HepG2 (cell line): ENCODE data around the gene MAB21L1. TPM values are rescaled to one million over a fixed set of nuclear protein-coding genes. Genes with fewer than 3 reads are reported as not detected.

ENCODE experiments used
- ATAC-seq: fragments of 200-7000 bp; cut with Tn5 transposase; 3 replicates; pipeline ENCODE4 v1.9.1; 2020; ENCODE audit warnings: mild to moderate bottlenecking, moderate library complexity
- BruUV-seq: library from RNA; stranded (reverse); fragments of 400-500 nt; replicated peaks from 2 replicates; lab custom pipeline; 2021; lab: Mats Ljungman, UMichigan
- CTCF ChIA-PET: fragments of 300-600 bp; formaldehyde crosslinking; extraction: SDS; loops from one replicate; lab custom pipeline; 2021; ENCODE audit warnings: low total read pairs, inconsistent platforms, low intra/inter-chr PET ratio; lab: Yijun Ruan, JAX
- POLR2A ChIA-PET: fragments of 350-600 bp; sonication (Branson Sonifier 250); formaldehyde crosslinking; loops from one replicate; lab custom pipeline; 2020; ENCODE audit warnings: antibody characterized with exemption, inconsistent platforms; lab: Yijun Ruan, JAX
- DNase-seq: peaks from one replicate; pipeline ENCODE4 v3.0.0-alpha.2; 2015; ENCODE audit warnings: low spot score
- FAIRE-seq: peaks from 3 replicates; lab custom pipeline; 2011; peaks lifted over from hg19 to GRCh38; lab: Jason Lieb, UNC
- H2AFZ ChIP-seq: one replicate; pipeline ENCODE4 v1.6.1; 2011; ENCODE audit warnings: low read length, inconsistent platforms
- H3K27ac ChIP-seq: fragments of 300-600 bp; 3 replicates; pipeline ENCODE4 v1.8.0; 2011; ENCODE audit warnings: mixed run types, mild to moderate bottlenecking, mixed read lengths, low read length, inconsistent platforms; ENCODE audit not compliant: insufficient read depth; ENCODE audit errors: extremely low read length
- H3K27me3 ChIP-seq, 2 experiments: fragments of 200-600 bp in 1 of 2; 2 replicates in 1 of 2; 3 replicates in 1 of 2; pipeline versions ENCODE4 v1.6.0 to v1.8.0; 2011; ENCODE audit warnings: low read length in 2 of 2, mild to moderate bottlenecking in 2 of 2, moderate library complexity in 2 of 2, inconsistent platforms in 1 of 2; ENCODE audit not compliant: insufficient read depth in 2 of 2, control insufficient read depth in 1 of 2
- H3K36me3 ChIP-seq, 2 experiments: fragments of 200-600 bp in 1 of 2; replicated peaks in 1 of 2; 2 replicates in 1 of 2; 3 replicates in 1 of 2; pipeline versions ENCODE4 v1.5.1 to v1.8.0; 2011; ENCODE audit warnings: low read length in 2 of 2, inconsistent platforms in 1 of 2; ENCODE audit not compliant: insufficient read depth in 2 of 2, control insufficient read depth in 1 of 2
- H3K4me1 ChIP-seq: 2 replicates; pipeline ENCODE4 v1.5.1; 2012; ENCODE audit warnings: low read length, inconsistent platforms; ENCODE audit not compliant: insufficient read depth
- H3K4me2 ChIP-seq: 2 replicates; pipeline ENCODE4 v1.6.0; 2011; ENCODE audit warnings: low read depth, low read length, inconsistent platforms
- H3K4me3 ChIP-seq, 3 experiments: fragments of 200-600 bp in 1 of 3; sonication (generic), shearing (Covaris generic) in 1 of 3; replicated peaks in 1 of 3; 2 replicates each; pipeline ENCODE4 v1.5.1; 2011 to 2016; ENCODE audit warnings: low read length in 3 of 3, inconsistent platforms in 2 of 3, low read depth in 2 of 3, mild to moderate bottlenecking in 2 of 3, control low read depth in 1 of 3, mixed read lengths in 1 of 3; ENCODE audit not compliant: insufficient read depth in 1 of 3
- H3K79me2 ChIP-seq: one replicate; pipeline ENCODE4 v1.6.1; 2011; ENCODE audit warnings: low read length, inconsistent platforms; ENCODE audit not compliant: insufficient read depth
- H3K9ac ChIP-seq: 2 replicates; pipeline ENCODE4 v1.6.0; 2011; ENCODE audit warnings: mild to moderate bottlenecking, low read depth, low read length, inconsistent platforms; ENCODE audit not compliant: insufficient read depth
- H3K9me3 ChIP-seq: 2 replicates; pipeline ENCODE4 v1.5.1; 2012; ENCODE audit warnings: mild to moderate bottlenecking, low read length
- H4K20me1 ChIP-seq: 2 replicates; pipeline ENCODE4 v1.6.0; 2011; ENCODE audit warnings: inconsistent platforms, mild to moderate bottlenecking, low read length, moderate library complexity; ENCODE audit not compliant: insufficient read depth
- NPAS2 ChIP-seq: sonication (generic); formaldehyde crosslinking; IDR thresholded peaks from 2 replicates; pipeline ENCODE4 v1.8.0; 2022; ENCODE audit warnings: mild to moderate bottlenecking, missing genetic modification reagents, borderline replicate concordance
- PRPF4 ChIP-seq: fragments of 200-400 bp; formaldehyde crosslinking; IDR thresholded peaks from 2 replicates; pipeline ENCODE4 v1.6.1; 2016; ENCODE audit warnings: low read length, low read depth; ENCODE audit not compliant: poor library complexity, severe bottlenecking
- RARA ChIP-seq: IDR thresholded peaks from 2 replicates; pipeline ENCODE4 v1.6.1; 2016; ENCODE audit warnings: missing genetic modification reagents, missing compliant biosample characterization
- RBAK ChIP-seq: sonication (generic); formaldehyde crosslinking; IDR thresholded peaks from 2 replicates; pipeline ENCODE4 v1.5.1; 2020; ENCODE audit warnings: mild to moderate bottlenecking, missing genetic modification reagents
- SATB2 ChIP-seq: sonication (generic); formaldehyde crosslinking; IDR thresholded peaks from 2 replicates; pipeline ENCODE4 v1.5.0; 2020; ENCODE audit warnings: missing genetic modification reagents
- YEATS2 ChIP-seq: sonication (generic); formaldehyde crosslinking; IDR thresholded peaks from 2 replicates; pipeline ENCODE4 v1.4.0; 2020; ENCODE audit warnings: missing genetic modification reagents, borderline replicate concordance
- ZNF343 ChIP-seq: sonication (generic); formaldehyde crosslinking; IDR thresholded peaks from 2 replicates; pipeline ENCODE4 v1.4.0; 2020; ENCODE audit warnings: mild to moderate bottlenecking, missing genetic modification reagents
- ZNF510 ChIP-seq: sonication (generic); formaldehyde crosslinking; IDR thresholded peaks from 2 replicates; pipeline ENCODE4 v1.4.0; 2020; ENCODE audit warnings: low read depth, mild to moderate bottlenecking, missing genetic modification reagents
- ZNF615 ChIP-seq: sonication (generic); formaldehyde crosslinking; IDR thresholded peaks from 2 replicates; pipeline ENCODE4 v1.5.0; 2020; ENCODE audit warnings: mild to moderate bottlenecking, missing genetic modification reagents, borderline replicate concordance
- WGBS: methylation state at CpG from one replicate; pipeline ENCODE4 v1.1.6; 2017; ENCODE audit warnings: low lambda C conversion rate; 5-methylcytosine and 5-hydroxymethylcytosine counted together
- in situ Hi-C: cut with HindIII; loops from 2 replicates; pipeline ENCODE4 v1.10.0; 2017; ENCODE audit warnings: low pct_unique_long_range_greater_than_20kb; ENCODE audit not compliant: extremely low pct_ligation_motif_present
- intact Hi-C: fragments of 100-400 bp; cut with micrococcal nuclease; formaldehyde crosslinking; loops from one replicate; pipeline ENCODE4 v1.10.0; 2022; ENCODE audit not compliant: unreplicated experiment
- polyA plus RNA-seq, 8 experiments: library from polyadenylated mRNA; depleted of rRNA in 3 of 8; stranded (reverse) in 7 of 8; unstranded in 1 of 8; fragments of >200 nt; fragmentation: Illumina TruSeq in 4 of 8; extraction: Trizol in 4 of 8; gene quantifications; 2 replicates each; pipeline versions ENCODE4 v1.2.1 to v1.2.3, GENCODE V29; 2011 to 2016; ENCODE audit warnings: low read depth in 4 of 8, missing spikeins in 1 of 8, mixed read lengths in 1 of 8; ENCODE audit not compliant: insufficient read depth in 1 of 8
- total RNA-seq, 5 experiments: library from RNA; depleted of rRNA; stranded (reverse); fragments of >200 nt; fragmentation: Illumina TruSeq; extraction: Trizol; gene quantifications; 2 replicates each; pipeline ENCODE4 v1.2.3, GENCODE V29; 2016; ENCODE audit warnings: low read depth in 1 of 5
- TF ChIP-seq, protein P1 (sequence below), 2 experiments: sonication (generic) in 1 of 2; formaldehyde crosslinking in 1 of 2; IDR thresholded peaks; 2 replicates each; pipeline versions ENCODE4 v1.6.1 to v1.9.0; 2014 to 2022; ENCODE audit warnings: antibody characterized with exemption in 1 of 2, borderline replicate concordance in 1 of 2, inconsistent platforms in 1 of 2, low read depth in 1 of 2, missing genetic modification reagents in 1 of 2
- TF ChIP-seq, protein P2 (sequence below): sonication (generic); formaldehyde crosslinking; IDR thresholded peaks from 2 replicates; pipeline ENCODE4 v1.8.0; 2022; ENCODE audit warnings: mild to moderate bottlenecking, missing genetic modification reagents

Gene MAB21L1
- total and polyA plus RNA-seq, 2 of the 13 experiments (the other 11 are each of a cell fraction or from before 2014, with no cell fraction given): not detected

DNA sequence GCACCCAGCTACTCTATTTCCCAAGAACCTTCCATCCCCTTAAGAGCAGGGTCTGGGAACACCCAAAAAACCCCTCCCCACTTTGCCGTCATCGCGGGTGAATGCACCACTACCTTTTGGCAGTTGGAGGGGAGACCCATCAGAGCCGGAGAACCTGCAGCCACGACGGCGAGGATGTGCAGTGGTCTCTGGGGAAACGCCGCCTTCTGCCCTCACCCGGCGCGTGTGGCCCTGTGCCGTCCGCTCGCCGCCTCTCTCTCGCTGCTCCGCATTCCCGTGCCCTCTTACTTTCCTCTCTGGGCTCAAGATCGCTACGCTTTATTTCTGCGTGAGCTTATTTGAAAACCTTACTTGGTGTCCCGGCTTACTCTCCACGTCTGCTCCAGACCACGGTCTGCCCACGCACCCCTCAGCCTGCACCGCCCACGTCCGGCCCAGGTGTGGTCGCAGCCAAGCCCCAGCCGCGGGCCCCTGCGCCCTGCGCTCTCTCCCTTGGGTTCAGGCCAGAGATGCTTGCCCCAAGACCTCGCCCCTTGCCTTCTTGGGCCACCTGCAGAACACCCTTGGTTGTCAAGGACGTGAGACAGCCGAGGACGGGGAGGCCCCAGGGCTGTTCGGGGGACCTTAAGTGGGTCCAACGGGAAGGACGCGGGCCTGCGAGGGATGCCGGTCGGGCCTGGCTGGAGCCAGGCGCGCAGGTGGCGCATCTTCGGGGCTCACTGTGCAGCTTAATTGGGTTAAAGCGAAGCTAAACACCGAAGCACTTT is 2.0 kb upstream of the MAB21L1 start:
- intact Hi-C loops (no loop called here), in situ Hi-C loops (no loop called here)
- CTCF ChIA-PET: no interaction called here
- DNase-seq (no peak), ATAC-seq (no peak), FAIRE-seq (no peak)
- POLR2A ChIA-PET: no interaction called here
- no peak overlapping the region for H3K9ac ChIP-seq
- no peaks in the 10 kb centered on the region for H3K79me2 ChIP-seq
- H3K27me3 ChIP-seq: no peaks in the 10 kb centered on the region; a peak in 1 of 5 replicates
- H3K4me2 ChIP-seq: no peak overlapping the region
- no TSS peak for BruUV-seq
- no peak overlapping the region for H2AFZ ChIP-seq
- no peaks in the 10 kb centered on the region for H3K4me1 ChIP-seq
- no peaks in the 10 kb centered on the region for H3K9me3 ChIP-seq
- no peak overlapping the region for H3K4me3 ChIP-seq
- 84% methylated on average over 50 of the region's 51 CpGs for WGBS
- no peaks in the 10 kb centered on the region for H3K36me3 ChIP-seq
- no peaks in the 10 kb centered on the region for H4K20me1 ChIP-seq
- H3K27ac ChIP-seq: no peak overlapping the region
- TF ChIP-seq ZNF343 (CRISPR knock-in tag) (no peak), ZNF510 (no peak), RARA (CRISPR knock-in tag) (no peak), SATB2 (CRISPR knock-in tag) (no peak), NPAS2 (CRISPR knock-in tag) (no peak), RBAK (CRISPR knock-in tag) (no peak), ZNF615 (CRISPR knock-in tag) (no peak), PRPF4 (no peak), YEATS2 (CRISPR knock-in tag) (no peak)
- TF ChIP-seq, protein P1, sequence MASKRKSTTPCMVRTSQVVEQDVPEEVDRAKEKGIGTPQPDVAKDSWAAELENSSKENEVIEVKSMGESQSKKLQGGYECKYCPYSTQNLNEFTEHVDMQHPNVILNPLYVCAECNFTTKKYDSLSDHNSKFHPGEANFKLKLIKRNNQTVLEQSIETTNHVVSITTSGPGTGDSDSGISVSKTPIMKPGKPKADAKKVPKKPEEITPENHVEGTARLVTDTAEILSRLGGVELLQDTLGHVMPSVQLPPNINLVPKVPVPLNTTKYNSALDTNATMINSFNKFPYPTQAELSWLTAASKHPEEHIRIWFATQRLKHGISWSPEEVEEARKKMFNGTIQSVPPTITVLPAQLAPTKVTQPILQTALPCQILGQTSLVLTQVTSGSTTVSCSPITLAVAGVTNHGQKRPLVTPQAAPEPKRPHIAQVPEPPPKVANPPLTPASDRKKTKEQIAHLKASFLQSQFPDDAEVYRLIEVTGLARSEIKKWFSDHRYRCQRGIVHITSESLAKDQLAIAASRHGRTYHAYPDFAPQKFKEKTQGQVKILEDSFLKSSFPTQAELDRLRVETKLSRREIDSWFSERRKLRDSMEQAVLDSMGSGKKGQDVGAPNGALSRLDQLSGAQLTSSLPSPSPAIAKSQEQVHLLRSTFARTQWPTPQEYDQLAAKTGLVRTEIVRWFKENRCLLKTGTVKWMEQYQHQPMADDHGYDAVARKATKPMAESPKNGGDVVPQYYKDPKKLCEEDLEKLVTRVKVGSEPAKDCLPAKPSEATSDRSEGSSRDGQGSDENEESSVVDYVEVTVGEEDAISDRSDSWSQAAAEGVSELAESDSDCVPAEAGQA (IDR thresholded peaks at IDR 0.05; ENCODE audit: low read depth): no peak
- TF ChIP-seq, protein P1 (CRISPR knock-in tag; IDR thresholded peaks at IDR 0.05; ENCODE audit: borderline replicate concordance): no peak
- TF ChIP-seq, protein P2, sequence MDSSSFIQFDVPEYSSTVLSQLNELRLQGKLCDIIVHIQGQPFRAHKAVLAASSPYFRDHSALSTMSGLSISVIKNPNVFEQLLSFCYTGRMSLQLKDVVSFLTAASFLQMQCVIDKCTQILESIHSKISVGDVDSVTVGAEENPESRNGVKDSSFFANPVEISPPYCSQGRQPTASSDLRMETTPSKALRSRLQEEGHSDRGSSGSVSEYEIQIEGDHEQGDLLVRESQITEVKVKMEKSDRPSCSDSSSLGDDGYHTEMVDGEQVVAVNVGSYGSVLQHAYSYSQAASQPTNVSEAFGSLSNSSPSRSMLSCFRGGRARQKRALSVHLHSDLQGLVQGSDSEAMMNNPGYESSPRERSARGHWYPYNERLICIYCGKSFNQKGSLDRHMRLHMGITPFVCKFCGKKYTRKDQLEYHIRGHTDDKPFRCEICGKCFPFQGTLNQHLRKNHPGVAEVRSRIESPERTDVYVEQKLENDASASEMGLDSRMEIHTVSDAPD (CRISPR knock-in tag): no peak
